ENCODE results near the gene LRIG2.

GRCh38 chr1:113048064-113048463, 24.9 kb upstream of the LRIG2 start:
- TF ChIP-seq CTCF (IDR thresholded peaks at IDR 0.05) (no peak), POLR2A (IDR thresholded peaks at IDR 0.05) (no peak)

Measured in lower leg skin (tissue), 3 donors.